OCI-LY3 (cell line): ENCODE measurements around the gene FUT8.

Experiments used
- CTCF ChIP-seq: fragments of 200-600, 300-600 bp; sonication (generic); IDR thresholded peaks from 2 replicates; pipeline ENCODE4 v1.5.1; 2014; ENCODE audit warnings: antibody characterized with exemption, low read length, low read depth
- EZH2phosphoT487 ChIP-seq: fragments of 200-600 bp; shearing (Covaris generic); IDR thresholded peaks from 2 replicates; pipeline ENCODE4 v1.6.1; 2018; ENCODE audit warnings: antibody characterized with exemption, mixed run types, low read depth

DNA sequence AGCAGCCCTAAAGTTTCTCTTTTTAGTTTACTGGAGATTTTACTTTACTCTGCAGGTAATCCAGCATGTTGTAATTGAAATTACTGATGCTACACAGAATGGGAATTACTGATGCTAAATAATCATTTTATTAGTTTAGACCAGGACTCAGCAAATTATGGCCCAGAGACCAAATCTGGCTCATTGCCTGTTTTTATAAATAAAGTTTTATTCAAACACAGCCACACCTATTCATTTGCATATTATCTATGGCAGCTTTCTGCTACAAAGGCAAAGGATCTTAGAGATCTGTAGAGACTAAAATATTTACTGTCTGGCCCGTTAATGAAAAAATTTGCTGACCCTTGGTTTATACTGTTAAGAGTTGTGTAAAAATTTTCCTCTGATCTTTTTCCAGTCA, 216.1 kb downstream of the FUT8 start:
- TF ChIP-seq EZH2phosphoT487 (no peak), CTCF (no peak)
